ENCODE results near the gene RASSF3. TPM values are rescaled to one million over a fixed set of nuclear protein-coding genes. Genes with fewer than 3 reads are reported as not detected.

Gene RASSF3
- total RNA-seq, 2 donors from 2014 or later, result 52.6 to 90.3 TPM

GRCh38 chr12:64706306-64706705, 96.0 kb downstream of the RASSF3 start:
- DNase-seq, result no peak
- intact Hi-C loops (cut with DNase I), result no loop called here
- no peak overlapping the region for H3K27ac ChIP-seq
- H3K4me3 ChIP-seq, result no peak overlapping the region
- H3K4me1 ChIP-seq, result no peaks in the 10 kb centered on the region
- TF ChIP-seq CTCF (IDR thresholded peaks at IDR 0.05), result no peak
- no peaks in the 10 kb centered on the region for H3K36me3 ChIP-seq
- H3K9me3 ChIP-seq, result no peaks in the 10 kb centered on the region
- H3K9ac ChIP-seq (ENCODE audit: low read depth in 2 of 2, low read length in 2 of 2), result no peak overlapping the region
- no peaks in the 10 kb centered on the region for H3K27me3 ChIP-seq

GRCh38 chr12:64706857-64707256, 96.6 kb downstream of the RASSF3 start:
- intact Hi-C loops (cut with DNase I), result no loop called here
- DNase-seq, result no peak
- Histone ChIP-seq H3K9me3 (no peaks in the 10 kb centered on the region), H3K27ac (no peak overlapping the region), H3K9ac (ENCODE audit: low read depth in 2 of 2, low read length in 2 of 2) (no peak overlapping the region), H3K27me3 (no peaks in the 10 kb centered on the region), H3K36me3 (no peaks in the 10 kb centered on the region), H3K4me1 (no peaks in the 10 kb centered on the region), H3K4me3 (no peak overlapping the region)
- TF ChIP-seq CTCF (IDR thresholded peaks at IDR 0.05), result no peak

- no peaks in the 10 kb centered on the region for H3K36me3 ChIP-seq
- H3K4me1 ChIP-seq, result no peaks in the 10 kb centered on the region
- no peak for DNase-seq
- no peaks in the 10 kb centered on the region for H3K9me3 ChIP-seq
- no peak for TF ChIP-seq CTCF (IDR thresholded peaks at IDR 0.05)
- intact Hi-C loops (cut with DNase I), result no loop called here
- no peak overlapping the region for H3K27ac ChIP-seq
- no peaks in the 10 kb centered on the region for H3K27me3 ChIP-seq
- no peak overlapping the region for H3K9ac ChIP-seq (ENCODE audit: low read depth in 2 of 2, low read length in 2 of 2)
- no peak overlapping the region for H3K4me3 ChIP-seq
Observed at GRCh38 chr12:64707362-64707761, 97.1 kb downstream of the RASSF3 start.

GRCh38 chr12:64707926-64708325, 97.6 kb downstream of the RASSF3 start:
- TF ChIP-seq CTCF (IDR thresholded peaks at IDR 0.05), result no peak
- DNase-seq, result no peak
- H3K27me3 ChIP-seq, result no peaks in the 10 kb centered on the region
- intact Hi-C loops (cut with DNase I), result no loop called here
- H3K4me1 ChIP-seq, result no peaks in the 10 kb centered on the region
- H3K9ac ChIP-seq (ENCODE audit: low read depth in 2 of 2, low read length in 2 of 2), result no peak overlapping the region
- no peak overlapping the region for H3K4me3 ChIP-seq
- no peak overlapping the region for H3K27ac ChIP-seq
- H3K36me3 ChIP-seq, result no peaks in the 10 kb centered on the region
- no peaks in the 10 kb centered on the region for H3K9me3 ChIP-seq

GRCh38 chr12:64709429-64709828, 99.1 kb downstream of the RASSF3 start:
- no peaks in the 10 kb centered on the region for H3K27me3 ChIP-seq
- intact Hi-C loops (cut with DNase I), result no loop called here
- no peaks in the 10 kb centered on the region for H3K9me3 ChIP-seq

More at GRCh38 chr12:64709429-64709828, 99.1 kb downstream of the RASSF3 start:
- H3K4me3 ChIP-seq, result no peak overlapping the region
- DNase-seq, result no peak
- no peak for TF ChIP-seq CTCF (IDR thresholded peaks at IDR 0.05)
- H3K36me3 ChIP-seq, result no peaks in the 10 kb centered on the region
- no peaks in the 10 kb centered on the region for H3K4me1 ChIP-seq
- no peak overlapping the region for H3K27ac ChIP-seq
- no peak overlapping the region for H3K9ac ChIP-seq (ENCODE audit: low read depth in 2 of 2, low read length in 2 of 2)
